K562 (cell line): ENCODE results near the gene ESPL1. TPM values are rescaled to one million over a fixed set of nuclear protein-coding genes. Genes with fewer than 3 reads are reported as not detected.
A peak's percentile ranks its signal among the peaks of the same experiment; 100 is the strongest.

ENCODE experiments used
- ATAC-seq: fragments of 200-7000 bp; cut with Tn5 transposase; 3 replicates; pipeline ENCODE4 v1.9.1; 2020; ENCODE audit warnings: moderate library complexity
- BruUV-seq: library from RNA; stranded (reverse); fragments of 400-500 nt; replicated peaks from 2 replicates; lab custom pipeline; 2021; lab: Mats Ljungman, UMichigan
- CTCF ChIA-PET: fragments of 300-600 bp; formaldehyde crosslinking; extraction: SDS; loops from one replicate; lab custom pipeline; 2021; ENCODE audit warnings: low intra/inter-chr PET ratio; lab: Yijun Ruan, JAX
- POLR2A ChIA-PET: fragments of 300-600, 350-650 bp; sonication (Branson Sonifier 250); formaldehyde crosslinking; extraction: SDS; loops from one replicate; lab custom pipeline; 2021; ENCODE audit warnings: antibody characterized with exemption, inconsistent platforms; lab: Yijun Ruan, JAX
- DNase-seq, 4 experiments: peaks; one replicate each; pipeline versions ENCODE4 v3.0.0 to v3.0.0-alpha.2; 2011 to 2018; ENCODE audit warnings: low spot score in 3 of 4, mixed read lengths in 3 of 4; ENCODE audit errors: extremely low read depth in 1 of 4
- FAIRE-seq: peaks from 2 replicates; lab custom pipeline; 2011; peaks lifted over from hg19 to GRCh38; lab: Jason Lieb, UNC
- H2AFZ ChIP-seq: 2 replicates; pipeline ENCODE4 v1.6.0; 2011; ENCODE audit warnings: low read depth, low read length, control low read depth, inconsistent platforms
- H3K27ac ChIP-seq: fragments of 200-600 bp; 3 replicates; pipeline ENCODE4 v1.8.0; 2011; ENCODE audit warnings: low read depth, mild to moderate bottlenecking, control low read depth, inconsistent platforms, low read length, moderate library complexity, mixed read lengths; ENCODE audit errors: extremely low read depth
- H3K27me3 ChIP-seq, 2 experiments: fragments of 300-600 bp in 1 of 2; 2 replicates in 1 of 2; 3 replicates in 1 of 2; pipeline versions ENCODE4 v1.6.0 to v1.8.0; 2011; ENCODE audit warnings: inconsistent platforms in 2 of 2, low read length in 2 of 2, mild to moderate bottlenecking in 1 of 2, mixed read lengths in 1 of 2, moderate library complexity in 1 of 2; ENCODE audit not compliant: control insufficient read depth in 2 of 2, insufficient read depth in 2 of 2
- H3K36me3 ChIP-seq: fragments of 300-600 bp; 3 replicates; pipeline ENCODE4 v1.8.0; 2011; ENCODE audit warnings: mild to moderate bottlenecking, low read length, inconsistent platforms; ENCODE audit not compliant: control insufficient read depth, insufficient read depth
- H3K4me1 ChIP-seq, 2 experiments: fragments of 200-600 bp in 1 of 2; replicated peaks in 1 of 2; 2 replicates in 1 of 2; 3 replicates in 1 of 2; pipeline versions ENCODE4 v1.5.1 to v1.8.0; 2011; ENCODE audit warnings: inconsistent platforms in 2 of 2, low read length in 2 of 2, mild to moderate bottlenecking in 1 of 2, mixed read lengths in 1 of 2, moderate library complexity in 1 of 2; ENCODE audit not compliant: control insufficient read depth in 2 of 2, insufficient read depth in 2 of 2
- H3K4me2 ChIP-seq: 2 replicates; pipeline ENCODE4 v1.6.1; 2011; ENCODE audit warnings: low read length, control low read depth, inconsistent platforms, mixed read lengths; ENCODE audit not compliant: insufficient read depth
- H3K4me3 ChIP-seq: fragments of 200-600 bp; sonication (generic), shearing (Covaris generic); 2 replicates; pipeline ENCODE4 v1.5.1; 2016; ENCODE audit warnings: control low read depth, inconsistent platforms
- H3K79me2 ChIP-seq: fragments of 200-600 bp; 3 replicates; pipeline ENCODE4 v1.8.0; 2011; ENCODE audit warnings: low read length, inconsistent platforms; ENCODE audit not compliant: control insufficient read depth, insufficient read depth
- H3K9ac ChIP-seq, 2 experiments: 2 replicates each; pipeline versions ENCODE4 v1.6.0 to v1.6.1; 2011; ENCODE audit warnings: low read depth in 2 of 2, low read length in 2 of 2, control low read depth in 1 of 2, inconsistent platforms in 1 of 2, mild to moderate bottlenecking in 1 of 2, mixed read lengths in 1 of 2; ENCODE audit not compliant: insufficient read depth in 1 of 2
- H3K9me1 ChIP-seq: one replicate; pipeline ENCODE4 v1.6.0; 2011; ENCODE audit warnings: inconsistent platforms, mild to moderate bottlenecking, low read length, moderate library complexity; ENCODE audit not compliant: control insufficient read depth, insufficient read depth
- H3K9me3 ChIP-seq: replicated peaks from 2 replicates; pipeline ENCODE4 v1.5.1; 2011; ENCODE audit warnings: low read depth, low read length, inconsistent platforms; ENCODE audit not compliant: control insufficient read depth, insufficient read depth
- H4K20me1 ChIP-seq: replicated peaks from 2 replicates; pipeline ENCODE4 v1.6.1; 2011; ENCODE audit warnings: low read length, inconsistent platforms, mixed read lengths; ENCODE audit not compliant: control insufficient read depth, insufficient read depth
- CC2D1A ChIP-seq: fragments of 450-650 bp; IDR thresholded peaks from 2 replicates; pipeline ENCODE4 v1.6.1; 2017; ENCODE audit warnings: mild to moderate bottlenecking
- HDGF ChIP-seq: fragments of 450-650 bp; IDR thresholded peaks from 2 replicates; pipeline ENCODE4 v1.6.1; 2016
- IRF1 ChIP-seq: sonication (generic); formaldehyde crosslinking; IDR thresholded peaks from 2 replicates; pipeline ENCODE4 v1.8.0; 2022; ENCODE audit warnings: missing genetic modification reagents, mild to moderate bottlenecking, borderline replicate concordance
- NRF1 ChIP-seq, 2 experiments: fragments of 450-650 bp; IDR thresholded peaks in 1 of 2; conservative IDR thresholded peaks in 1 of 2; 2 replicates each; pipeline ENCODE4 v1.6.1; 2014; ENCODE audit warnings: mild to moderate bottlenecking in 2 of 2
- WGBS: fragments of 100-300 bp; shearing (Covaris generic); methylation state at CpG from one replicate; pipeline ENCODE4 v1.1.6; 2016; ENCODE audit warnings: low coverage, mixed read lengths; ENCODE audit not compliant: insufficient coverage; ENCODE audit errors: missing lambda C conversion rate; 5-methylcytosine and 5-hydroxymethylcytosine counted together
- in situ Hi-C: fragments of 300-500 bp; cut with MboI; formaldehyde crosslinking; loops from 4 replicates; pipeline ENCODE4 v1.15.0; 2018; ENCODE audit warnings: inconsistent platforms, mixed read lengths
- intact Hi-C: fragments of 100-400 bp; cut with micrococcal nuclease; formaldehyde crosslinking; loops from 2 replicates; pipeline ENCODE4 v1.14.2; 2022
- polyA plus RNA-seq, 8 experiments: library from polyadenylated mRNA; depleted of rRNA in 4 of 8; stranded (reverse) in 5 of 8; unstranded in 3 of 8; fragments of >200 nt; fragmentation: Nextera tagmentation in 2 of 8; fragmentation: Illumina TruSeq in 1 of 8; extraction: Ambion mirVana in 2 of 8; extraction: Trizol in 1 of 8; gene quantifications; 2 replicates each; pipeline versions ENCODE4 v1.2.1 to v1.2.3, GENCODE V29; 2011 to 2014; ENCODE audit warnings: inconsistent platforms in 1 of 8, missing spikeins in 1 of 8
- total RNA-seq, 7 experiments: library from RNA; depleted of rRNA in 6 of 7; stranded (reverse); fragments of >200 nt in 6 of 7; fragmentation: Illumina TruSeq in 2 of 7; extraction: Trizol in 2 of 7; gene quantifications; 2 replicates each; pipeline versions ENCODE4 v1.2.1 to v1.2.3, GENCODE V29; 2011 to 2021; ENCODE audit warnings: low replicate concordance in 1 of 7

Gene ESPL1
- total and polyA plus RNA-seq, 9 of the 15 experiments (the other 6 are each of a cell fraction or from before 2014, with no cell fraction given), result 1.2 to 55.0 (median 18.7) TPM

- 23% methylated on average over 11 of the region's 11 CpGs for WGBS
- H3K9me1 ChIP-seq, result no peaks in the 10 kb centered on the region
- no TSS peak for BruUV-seq
- peaks cover 13 to 28% of the 10 kb centered on the region in 2 experiments for H3K4me1 ChIP-seq
- POLR2A ChIA-PET, result interaction anchor here (0.6 to 1.4 kb wide), 6 partner anchors 10 to 558 kb away, joined by 3 to 8 read pairs (median 4); a partner anchor contains a TSS
- peak overlapping the region; percentile 54 for H3K4me2 ChIP-seq
- H3K4me3 ChIP-seq, result no peak overlapping the region
- H2AFZ ChIP-seq, result peak overlapping the region; percentile 18; the same call in 1 of the 2 replicates
- CTCF ChIA-PET, result no interaction called here
- no peaks in the 10 kb centered on the region for H3K27me3 ChIP-seq
- no peaks in the 10 kb centered on the region for H3K36me3 ChIP-seq
- no peaks in the 10 kb centered on the region for H3K79me2 ChIP-seq
- H4K20me1 ChIP-seq, result no peaks in the 10 kb centered on the region; the same call in 1 of the 2 replicates
- H3K9me3 ChIP-seq, result no peaks in the 10 kb centered on the region
- TF ChIP-seq HDGF (0 out of 2 replicates have a peak, but pooled peaks have one; percentile 67), NRF1 (conservative IDR thresholded peaks at IDR 0.05 in 1 of 2, IDR thresholded peaks at IDR 0.05 in 1 of 2) (peak; percentile 23 to 37; a peak in 1 of 4 replicates), IRF1 (CRISPR knock-in tag) (no peak), CC2D1A (no peak)
- TF ChIP-seq, all 486 proteins: peak for 2
- in situ Hi-C loops, result no loop called here
- ATAC-seq (peak; percentile 63), FAIRE-seq (no peak), DNase-seq (peak in 3 of 4 experiments; percentile 38 to 56 (median 46))
- peak overlapping the region in 1 of 2 experiments; percentile 69; a peak in 1 of 4 replicates for H3K9ac ChIP-seq
- no peak overlapping the region for H3K27ac ChIP-seq
- intact Hi-C loops, result no loop called here
Measured at GRCh38 chr12:53232646-53233461, 35.2 kb upstream of the ESPL1 start.
